K562 (cell line): ENCODE measurements around the gene TBXAS1. TPM values are rescaled to one million over a fixed set of nuclear protein-coding genes. Genes with fewer than 3 reads are reported as not detected.

Source experiments
- ARID4B ChIP-seq: sonication (generic); formaldehyde crosslinking; IDR thresholded peaks from 2 replicates; pipeline ENCODE4 v1.8.0; 2022; ENCODE audit warnings: mild to moderate bottlenecking, missing genetic modification reagents
- HDAC3 ChIP-seq: fragments of 450-650 bp; IDR thresholded peaks from 2 replicates; pipeline ENCODE4 v1.6.1; 2018; ENCODE audit warnings: borderline replicate concordance, mild to moderate bottlenecking, moderate library complexity; ENCODE audit not compliant: partially characterized antibody
- NR2C2 ChIP-seq, 2 experiments: fragments of 200-800 bp in 1 of 2; sonication (Bioruptor generic) in 1 of 2; sonication (generic) in 1 of 2; formaldehyde crosslinking in 1 of 2; IDR thresholded peaks; 2 replicates each; pipeline versions ENCODE4 v1.6.1 to v1.8.0; 2016 to 2022; ENCODE audit warnings: mild to moderate bottlenecking in 1 of 2, missing compliant biosample characterization in 1 of 2, missing genetic modification characterization in 1 of 2, missing genetic modification reagents in 1 of 2
- POLR3G ChIP-seq: IDR thresholded peaks from 2 replicates; pipeline ENCODE4 v1.6.1; 2011; ENCODE audit not compliant: insufficient read length, insufficient replicate concordance; ENCODE audit errors: extremely low read depth
- REST ChIP-seq, 2 experiments: fragments of 450-650 bp; formaldehyde crosslinking in 1 of 2; IDR thresholded peaks; 2 replicates each; pipeline versions ENCODE4 v1.4.0 to v1.6.1; 2014 to 2020; ENCODE audit warnings: mild to moderate bottlenecking in 2 of 2, borderline replicate concordance in 1 of 2, low read depth in 1 of 2
- SP2 ChIP-seq: IDR thresholded peaks from 2 replicates; pipeline ENCODE4 v1.6.1; 2011; ENCODE audit warnings: mild to moderate bottlenecking, low read depth, low read length, moderate library complexity; ENCODE audit not compliant: poor library complexity, severe bottlenecking; ENCODE audit errors: extremely low read depth
- ZBTB34 ChIP-seq: fragments of 250-450 bp; sonication (Bioruptor Pico); IDR thresholded peaks from 2 replicates; pipeline ENCODE4 v1.8.0; 2021; ENCODE audit warnings: mild to moderate bottlenecking, moderate library complexity
- polyA plus RNA-seq, 8 experiments: library from polyadenylated mRNA; depleted of rRNA in 4 of 8; stranded (reverse) in 5 of 8; unstranded in 3 of 8; fragments of >200 nt; fragmentation: Nextera tagmentation in 2 of 8; fragmentation: Illumina TruSeq in 1 of 8; extraction: Ambion mirVana in 2 of 8; extraction: Trizol in 1 of 8; gene quantifications; 2 replicates each; pipeline versions ENCODE4 v1.2.1 to v1.2.3, GENCODE V29; 2011 to 2014; ENCODE audit warnings: inconsistent platforms in 1 of 8, missing spikeins in 1 of 8
- total RNA-seq, 7 experiments: library from RNA; depleted of rRNA in 6 of 7; stranded (reverse); fragments of >200 nt in 6 of 7; fragmentation: Illumina TruSeq in 2 of 7; extraction: Trizol in 2 of 7; gene quantifications; 2 replicates each; pipeline versions ENCODE4 v1.2.1 to v1.2.3, GENCODE V29; 2011 to 2021; ENCODE audit warnings: low replicate concordance in 1 of 7

TBXAS1 gene
- total and polyA plus RNA-seq, 9 of the 15 experiments (the other 6 are each of a cell fraction or from before 2014, with no cell fraction given) = 1.1 to 8.3 (median 1.9) TPM

GRCh38 chr7:139915864-139916716 is 87.0 kb downstream of the TBXAS1 start (continued):
- peak; percentile 83 for TF ChIP-seq HDAC3
- TF ChIP-seq NR2C2 (CRISPR knock-in tag; IDR thresholded peaks at IDR 0.05) = peak; percentile 81; the same call in 1 of the 2 replicates
- peak; percentile 80 for TF ChIP-seq NR2C2 (tag; IDR thresholded peaks at IDR 0.05)
- TF ChIP-seq POLR3G = no peak
- peak; percentile 34; the same call in 1 of the 2 replicates for TF ChIP-seq ZBTB34 (CRISPR knock-in tag)
- TF ChIP-seq SP2 = no peak
- TF ChIP-seq REST (IDR thresholded peaks at IDR 0.05; ENCODE audit: borderline replicate concordance) = 0 out of 2 replicates have a peak, but pooled peaks have one; percentile 15
- TF ChIP-seq REST (CRISPR knock-in tag; IDR thresholded peaks at IDR 0.05; ENCODE audit: low read depth) = peak; percentile 58
- TF ChIP-seq ARID4B (CRISPR knock-in tag) = peak; percentile 76; the same call in 1 of the 2 replicates
